Erythroblast (primary cell): ENCODE results near the gene TPRX2.

Source experiments
- GATA1 ChIP-seq: IDR thresholded peaks from 2 replicates; pipeline ENCODE4 v1.6.1; 2011; ENCODE audit warnings: low read depth, mild to moderate bottlenecking, control low read depth, low read length, moderate library complexity
- POLR2A ChIP-seq: IDR thresholded peaks from 2 replicates; pipeline ENCODE4 v1.6.1; 2011; ENCODE audit warnings: mild to moderate bottlenecking, low read length

- TF ChIP-seq POLR2A (no peak), GATA1 (no peak)
These were observed 26.3 kb upstream of the TPRX2 start for GRCh38 chr19:47832723-47833122.
